T follicular helper cell (primary cell): ENCODE data around the gene AACS.

Source experiments
- DNase-seq: peaks from one replicate; pipeline ENCODE4 v3.0.0-alpha.2; 2020; ENCODE audit warnings: low read depth

The AACS gene

GRCh38 chr12:125185740-125186470 is 120.7 kb downstream of the AACS start, which contains the start of gene TMEM132B:
TMEM132B (plus strand) TSS chr12:125186386.
- no peak for DNase-seq

GRCh38 chr12:125186471-125187147 is 121.4 kb downstream of the AACS start:
- DNase-seq = no peak

GRCh38 chr12:125187148-125187745 is 122.0 kb downstream of the AACS start:
- no peak for DNase-seq

GRCh38 chr12:125187780-125188741 is 122.8 kb downstream of the AACS start:
- no peak for DNase-seq

GRCh38 chr12:125189015-125189414 is 123.8 kb downstream of the AACS start:
- no peak for DNase-seq

GRCh38 chr12:125189502-125189901 is 124.3 kb downstream of the AACS start:
- no peak for DNase-seq

GRCh38 chr12:125191361-125192087 is 126.3 kb downstream of the AACS start:
- no peak for DNase-seq

GRCh38 chr12:125192690-125193221 is 127.5 kb downstream of the AACS start:
- no peak for DNase-seq
